Neural progenitor cell (in vitro differentiated cells): ENCODE results near the gene ABCA3.

Experiments
- CTCF ChIP-seq: fragments of 200-600 bp; sonication (generic); IDR thresholded peaks from 2 replicates; pipeline ENCODE4 v1.5.1; 2017; ENCODE audit warnings: antibody characterized with exemption, mild to moderate bottlenecking
- EZH2 ChIP-seq: fragments of 200-600 bp; sonication (generic); IDR thresholded peaks from 2 replicates; pipeline ENCODE4 v1.6.1; 2017; ENCODE audit warnings: antibody characterized with exemption, mild to moderate bottlenecking, moderate library complexity
- EZH2phosphoT487 ChIP-seq: fragments of 200-600 bp; sonication (generic); IDR thresholded peaks from 2 replicates; pipeline ENCODE4 v1.6.1; 2017; ENCODE audit warnings: antibody characterized with exemption

- TF ChIP-seq CTCF (no peak), EZH2 (no peak), EZH2phosphoT487 (no peak)
These were observed 69.7 kb downstream of the ABCA3 start for GRCh38 chr16:2270588-2271470.
